Measurements from ENCODE around the gene ZSWIM6.

- TF ChIP-seq, protein P1, sequence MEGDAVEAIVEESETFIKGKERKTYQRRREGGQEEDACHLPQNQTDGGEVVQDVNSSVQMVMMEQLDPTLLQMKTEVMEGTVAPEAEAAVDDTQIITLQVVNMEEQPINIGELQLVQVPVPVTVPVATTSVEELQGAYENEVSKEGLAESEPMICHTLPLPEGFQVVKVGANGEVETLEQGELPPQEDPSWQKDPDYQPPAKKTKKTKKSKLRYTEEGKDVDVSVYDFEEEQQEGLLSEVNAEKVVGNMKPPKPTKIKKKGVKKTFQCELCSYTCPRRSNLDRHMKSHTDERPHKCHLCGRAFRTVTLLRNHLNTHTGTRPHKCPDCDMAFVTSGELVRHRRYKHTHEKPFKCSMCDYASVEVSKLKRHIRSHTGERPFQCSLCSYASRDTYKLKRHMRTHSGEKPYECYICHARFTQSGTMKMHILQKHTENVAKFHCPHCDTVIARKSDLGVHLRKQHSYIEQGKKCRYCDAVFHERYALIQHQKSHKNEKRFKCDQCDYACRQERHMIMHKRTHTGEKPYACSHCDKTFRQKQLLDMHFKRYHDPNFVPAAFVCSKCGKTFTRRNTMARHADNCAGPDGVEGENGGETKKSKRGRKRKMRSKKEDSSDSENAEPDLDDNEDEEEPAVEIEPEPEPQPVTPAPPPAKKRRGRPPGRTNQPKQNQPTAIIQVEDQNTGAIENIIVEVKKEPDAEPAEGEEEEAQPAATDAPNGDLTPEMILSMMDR (IDR thresholded peaks at IDR 0.05 in 4 of 5, conservative IDR thresholded peaks at IDR 0.05 in 1 of 5), result no peak
- TF ChIP-seq POLR2A (IDR thresholded peaks at IDR 0.05), result no peak
Measured at GRCh38 chr5:61417340-61417739, 85.3 kb downstream of the ZSWIM6 start.
